Dendritic cell treated with granulocyte-macrophage colony-stimulating factor and Interleukin-4, amounts not matched to agents 40 ng/mL and 50 ng/mL, for 4 days (primary cell): ENCODE data around the gene ZNF830.

Experiments used
- H3K27ac Mint-ChIP-seq: one replicate; pipeline ENCODE4 v1.8.0; 2022; ENCODE audit warnings: mild to moderate bottlenecking, mixed read lengths
- H3K27me3 Mint-ChIP-seq: one replicate; pipeline ENCODE4 v1.8.0; 2022; ENCODE audit warnings: mild to moderate bottlenecking, mixed read lengths
- H3K36me3 Mint-ChIP-seq: one replicate; pipeline ENCODE4 v1.8.0; 2022; ENCODE audit warnings: low read depth, mixed read lengths
- H3K4me1 Mint-ChIP-seq: one replicate; pipeline ENCODE4 v1.8.0; 2022; ENCODE audit warnings: low read depth, mixed read lengths
- H3K4me3 Mint-ChIP-seq: one replicate; pipeline ENCODE4 v1.8.0; 2022; ENCODE audit warnings: mild to moderate bottlenecking, moderate library complexity, mixed read lengths
- H3K9me3 Mint-ChIP-seq: one replicate; pipeline ENCODE4 v1.8.0; 2022; ENCODE audit warnings: mixed read lengths
- intact Hi-C: fragments of 100-400 bp; cut with micrococcal nuclease; formaldehyde crosslinking; loops from one replicate; pipeline ENCODE4 v1.15.0; 2022

Gene ZNF830

GRCh38 chr17:34980353-34980680 lies 19.0 kb downstream of the ZNF830 start, which contains the start of gene LIG3:
Gene LIG3, plus strand, starts transcription at chr17:34980512. Its CDS starts 2,494 bp downstream, at chr17:34983006.
- H3K27ac Mint-ChIP-seq, result peak within 1 kb of the TSS; percentile 97
- no peaks in the 10 kb centered on the region for H3K9me3 Mint-ChIP-seq
- intact Hi-C loops, result loop anchor here (1.0 to 10.0 kb wide), 2 partner anchors 19 to 556 kb away; partner anchors contain the start of genes CCT6B and ZNF830
- H3K36me3 Mint-ChIP-seq, result peaks cover 27% of the 10 kb centered on the region
- peaks cover 32% of the 10 kb centered on the region for H3K4me1 Mint-ChIP-seq
- peak within 1 kb of the TSS; percentile 93 for H3K4me3 Mint-ChIP-seq
- H3K27me3 Mint-ChIP-seq, result no peaks in the 10 kb centered on the region

DNA sequence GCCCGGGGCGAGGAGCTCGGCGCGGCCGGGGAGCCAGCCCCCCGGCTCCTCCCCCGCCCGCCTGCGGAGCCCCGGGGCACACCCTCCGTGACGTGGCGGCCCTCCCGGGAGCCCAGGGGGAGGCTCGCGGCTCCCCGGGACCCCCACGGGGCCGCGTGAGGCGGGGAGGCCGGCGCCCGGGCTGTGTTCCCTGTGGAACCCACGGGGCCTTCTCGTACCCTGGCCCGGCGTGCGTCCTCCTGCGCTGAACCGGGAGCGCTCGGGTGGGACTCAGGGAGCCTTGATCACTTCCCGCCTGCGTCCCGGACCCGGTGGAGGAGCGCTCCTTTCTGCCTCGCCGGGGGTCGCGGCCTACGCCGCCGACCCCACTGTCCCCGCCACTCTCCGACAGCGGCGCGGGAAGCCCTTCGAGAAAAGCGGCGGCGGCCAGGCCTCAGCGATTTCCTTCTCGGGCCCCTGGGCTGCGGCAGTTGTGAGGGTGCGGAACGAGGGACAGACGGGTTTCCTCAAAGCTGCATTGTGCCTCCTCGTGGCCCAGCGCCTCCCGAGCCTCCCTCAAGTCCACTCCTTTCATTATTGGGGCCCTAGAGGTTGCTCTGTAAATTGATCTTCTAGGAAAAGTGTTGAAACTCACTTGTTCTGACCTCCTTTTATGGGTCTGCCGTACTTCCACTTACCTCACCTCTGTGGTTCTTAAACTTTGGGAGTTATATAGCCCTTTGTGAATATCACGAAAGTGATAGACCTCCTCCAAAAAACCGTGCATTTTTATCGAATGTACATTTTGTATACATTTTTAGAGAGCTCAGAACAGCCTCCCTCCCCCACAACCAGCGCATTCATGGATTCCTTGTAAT lies 19.6 kb downstream of the ZNF830 start:
- no peaks in the 10 kb centered on the region for H3K9me3 Mint-ChIP-seq
- H3K27me3 Mint-ChIP-seq, result no peaks in the 10 kb centered on the region
- intact Hi-C loops, result loop anchor here (1.0 to 10.0 kb wide), 2 partner anchors 20 to 556 kb away; partner anchors contain the start of genes CCT6B and ZNF830
- peaks cover 35% of the 10 kb centered on the region for H3K4me1 Mint-ChIP-seq
- H3K36me3 Mint-ChIP-seq, result peaks cover 29% of the 10 kb centered on the region
- peak overlapping the region; percentile 97 for H3K27ac Mint-ChIP-seq
- peak overlapping the region; percentile 93 for H3K4me3 Mint-ChIP-seq

DNA sequence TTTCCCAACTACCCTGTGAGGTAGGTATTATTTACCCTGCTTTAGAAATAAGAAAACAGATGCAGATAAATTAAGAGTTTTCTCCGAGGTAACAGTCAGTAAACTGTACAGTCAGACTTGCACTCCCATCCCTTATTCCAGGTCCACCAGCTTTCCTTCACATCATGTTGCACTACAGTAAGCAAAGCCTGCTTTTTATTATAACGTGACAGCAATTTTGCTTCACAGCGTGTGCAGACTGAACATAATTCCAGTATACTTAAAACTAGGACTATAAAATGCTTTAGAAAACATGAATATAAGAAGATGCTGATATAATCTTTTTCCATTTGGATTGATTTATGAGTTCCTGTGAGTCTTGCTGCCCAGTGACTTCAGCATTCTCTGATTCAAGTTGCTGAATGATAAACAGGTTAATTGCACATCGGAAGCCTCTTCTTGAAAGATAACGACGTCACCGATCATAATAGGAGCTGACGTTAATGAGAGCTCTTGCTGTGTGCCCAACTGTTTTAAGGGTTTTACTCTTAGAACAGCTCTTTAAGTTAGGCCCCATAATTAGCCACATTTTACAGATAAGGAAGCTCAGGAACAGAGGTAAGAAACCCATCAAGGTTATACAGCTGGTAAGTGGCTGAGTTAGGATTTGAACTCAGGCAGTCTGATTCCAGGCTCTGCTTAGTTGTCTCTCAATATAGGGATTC lies 20.4 kb downstream of the ZNF830 start:
- Mint-ChIP-seq H3K9me3 (no peaks in the 10 kb centered on the region), H3K4me3 (peak overlapping the region; percentile 93), H3K36me3 (peaks cover 36% of the 10 kb centered on the region), H3K4me1 (peaks cover 35% of the 10 kb centered on the region), H3K27ac (peak overlapping the region; percentile 97), H3K27me3 (no peaks in the 10 kb centered on the region)
- intact Hi-C loops, result loop anchor here (10.0 kb wide), 1 partner anchor 557 kb away; no protein-coding TSS in a partner anchor

GRCh38 chr17:34987232-34987631 lies 25.9 kb downstream of the ZNF830 start:
- Mint-ChIP-seq H3K9me3 (no peaks in the 10 kb centered on the region), H3K4me1 (peaks cover 47% of the 10 kb centered on the region), H3K27me3 (no peaks in the 10 kb centered on the region), H3K36me3 (peaks cover 76% of the 10 kb centered on the region), H3K4me3 (no peak overlapping the region), H3K27ac (no peak overlapping the region)
- intact Hi-C loops, result loop anchor here (10.0 kb wide), 1 partner anchor 562 kb away; no protein-coding TSS in a partner anchor

DNA sequence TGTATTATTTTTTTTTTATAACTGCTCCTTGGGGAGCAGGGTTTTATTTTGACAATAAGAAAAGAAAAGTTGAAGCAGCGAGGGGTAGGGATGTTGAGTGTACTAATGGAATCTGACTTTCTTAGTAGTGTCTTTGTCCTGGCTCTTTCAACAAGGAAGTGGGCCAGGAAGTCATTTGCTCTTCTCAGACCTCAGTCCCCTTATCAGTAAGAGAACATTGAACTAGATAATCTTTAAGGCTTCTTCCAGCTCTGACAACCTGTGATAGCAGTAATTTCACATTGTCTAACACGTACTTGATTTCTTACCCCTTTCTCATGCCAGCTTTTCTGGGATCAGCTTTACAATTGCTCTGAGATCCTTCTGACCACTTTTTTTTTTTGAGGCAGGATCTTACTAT lies 27.3 kb downstream of the ZNF830 start:
- no peak overlapping the region for H3K4me3 Mint-ChIP-seq
- H3K4me1 Mint-ChIP-seq, result peaks cover 48% of the 10 kb centered on the region
- H3K9me3 Mint-ChIP-seq, result no peaks in the 10 kb centered on the region
- H3K27me3 Mint-ChIP-seq, result no peaks in the 10 kb centered on the region
- intact Hi-C loops, result loop anchor here (10.0 kb wide), 1 partner anchor 564 kb away; no protein-coding TSS in a partner anchor
- H3K27ac Mint-ChIP-seq, result peak overlapping the region; percentile 15
- H3K36me3 Mint-ChIP-seq, result peaks cover 77% of the 10 kb centered on the region

DNA sequence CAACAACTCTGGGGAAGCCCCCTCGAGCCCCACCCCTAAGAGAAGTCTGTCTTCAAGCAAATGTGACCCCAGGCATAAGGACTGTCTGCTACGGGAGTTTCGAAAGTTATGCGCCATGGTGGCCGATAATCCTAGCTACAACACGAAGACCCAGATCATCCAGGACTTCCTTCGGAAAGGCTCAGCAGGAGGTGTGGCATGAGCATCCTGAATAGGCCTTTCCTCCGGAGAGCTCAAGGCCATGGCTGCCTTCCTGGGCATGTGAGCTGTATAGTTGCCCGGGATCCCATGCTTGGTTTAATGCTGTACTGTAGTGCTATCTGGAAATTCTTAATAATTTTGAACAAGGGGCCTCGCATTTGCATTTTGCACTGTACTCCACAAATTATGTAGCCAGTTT lies 28.1 kb downstream of the ZNF830 start:
- H3K9me3 Mint-ChIP-seq, result no peaks in the 10 kb centered on the region
- H3K4me3 Mint-ChIP-seq, result no peak overlapping the region
- peak overlapping the region; percentile 15 for H3K27ac Mint-ChIP-seq
- peaks cover 77% of the 10 kb centered on the region for H3K36me3 Mint-ChIP-seq
- H3K4me1 Mint-ChIP-seq, result peaks cover 48% of the 10 kb centered on the region
- intact Hi-C loops, result loop anchor here (10.0 kb wide), 1 partner anchor 565 kb away; no protein-coding TSS in a partner anchor
- no peaks in the 10 kb centered on the region for H3K27me3 Mint-ChIP-seq

DNA sequence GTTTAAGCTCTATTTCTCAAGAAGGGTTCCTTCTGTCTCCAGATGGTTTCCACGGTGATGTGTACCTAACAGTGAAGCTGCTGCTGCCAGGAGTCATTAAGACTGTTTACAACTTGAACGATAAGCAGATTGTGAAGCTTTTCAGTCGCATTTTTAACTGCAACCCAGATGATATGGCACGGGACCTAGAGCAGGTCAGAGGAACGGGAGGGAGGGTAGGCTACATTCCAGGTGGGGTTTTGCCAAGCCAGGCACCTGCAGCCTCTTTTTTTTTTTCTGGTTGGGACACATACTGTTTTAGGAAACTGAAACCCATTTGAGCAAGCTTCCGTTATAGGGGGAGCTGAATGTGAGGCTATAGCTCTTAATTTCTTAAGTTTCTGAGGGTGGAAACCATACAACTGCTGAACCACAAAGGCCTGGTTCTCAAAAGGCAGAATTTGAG lies 29.6 kb downstream of the ZNF830 start:
- Mint-ChIP-seq H3K4me3 (no peak overlapping the region), H3K36me3 (peaks cover 86% of the 10 kb centered on the region)

GRCh38 chr17:34991606-34992005 lies 30.3 kb downstream of the ZNF830 start:
- Mint-ChIP-seq H3K36me3 (peaks cover 85% of the 10 kb centered on the region), H3K4me1 (peaks cover 52% of the 10 kb centered on the region), H3K4me3 (no peak overlapping the region), H3K9me3 (no peaks in the 10 kb centered on the region), H3K27ac (no peak overlapping the region), H3K27me3 (no peaks in the 10 kb centered on the region)
- intact Hi-C loops, result no loop called here

More for the DNA sequence above, 29.6 kb downstream of the ZNF830 start:
- Mint-ChIP-seq H3K27me3 (no peaks in the 10 kb centered on the region), H3K27ac (no peak overlapping the region), H3K4me1 (peaks cover 45% of the 10 kb centered on the region), H3K9me3 (no peaks in the 10 kb centered on the region)
- intact Hi-C loops, result no loop called here

DNA sequence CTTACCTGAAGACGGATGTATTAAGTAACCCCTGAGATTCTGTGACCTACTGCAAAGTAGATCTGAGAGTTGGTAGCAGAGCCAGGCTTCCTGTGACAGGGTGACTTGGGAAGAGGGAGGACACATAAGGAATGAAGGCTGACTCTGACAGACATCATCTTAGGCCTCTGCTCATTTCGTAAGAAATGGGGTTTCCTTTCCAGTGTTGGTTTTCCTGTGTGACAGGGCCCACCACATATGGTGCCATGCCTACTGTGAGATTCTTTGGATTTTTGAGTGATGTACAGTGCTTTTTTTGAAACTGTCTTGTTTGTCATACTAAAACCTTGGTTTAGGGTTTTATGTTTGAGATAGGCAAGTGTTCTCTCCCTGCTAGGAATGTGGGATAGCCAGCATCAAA lies 31.7 kb downstream of the ZNF830 start:
- H3K4me3 Mint-ChIP-seq, result no peak overlapping the region
- peaks cover 59% of the 10 kb centered on the region for H3K4me1 Mint-ChIP-seq
- peak overlapping the region; percentile 45 for H3K27ac Mint-ChIP-seq
- intact Hi-C loops, result no loop called here
- no peaks in the 10 kb centered on the region for H3K9me3 Mint-ChIP-seq
- peaks cover 78% of the 10 kb centered on the region for H3K36me3 Mint-ChIP-seq
- no peaks in the 10 kb centered on the region for H3K27me3 Mint-ChIP-seq

DNA sequence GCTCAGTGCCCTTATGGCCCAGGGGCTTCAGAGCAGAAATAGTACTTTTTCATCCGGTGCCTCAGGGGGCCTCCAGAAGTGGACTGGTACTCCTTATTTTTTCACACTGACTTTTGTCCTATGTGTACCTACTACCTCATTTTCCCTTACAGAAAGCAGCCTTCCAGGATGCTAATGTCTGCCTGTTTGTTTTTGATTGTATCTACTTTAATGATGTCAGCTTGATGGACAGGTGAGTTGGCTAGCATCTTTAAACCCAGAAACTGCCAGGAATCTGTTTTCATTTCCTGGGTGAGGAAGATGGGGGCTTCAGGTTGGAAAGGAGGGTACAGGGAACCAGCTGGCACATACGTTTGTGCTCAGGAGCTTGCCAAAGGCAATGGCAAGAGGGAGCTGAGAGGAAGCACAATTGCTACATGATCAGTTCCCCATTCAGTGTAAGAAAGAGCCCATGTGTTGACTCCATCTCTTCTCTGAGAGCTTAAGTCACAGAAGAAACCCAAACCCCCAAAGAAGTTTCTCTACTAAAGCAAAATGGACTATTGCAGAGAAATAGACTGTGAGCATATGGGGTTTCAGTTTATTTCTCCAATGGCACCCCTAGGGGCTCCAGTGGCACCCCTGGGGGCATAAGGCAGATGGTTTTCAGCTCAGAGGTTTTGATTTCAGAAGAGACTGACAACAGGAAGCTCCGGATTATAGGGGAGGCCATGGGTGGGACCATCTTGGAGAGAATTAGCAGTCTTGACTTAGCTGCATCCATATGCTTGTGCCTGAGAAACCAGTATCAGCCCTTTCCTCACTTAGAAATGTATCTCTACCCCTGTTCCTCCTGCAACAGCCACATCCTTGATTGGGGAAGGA lies 35.3 kb downstream of the ZNF830 start:
- Mint-ChIP-seq H3K27ac (peak overlapping the region; percentile 38), H3K4me3 (no peak overlapping the region), H3K4me1 (peaks cover 42% of the 10 kb centered on the region), H3K27me3 (no peaks in the 10 kb centered on the region), H3K36me3 (peaks cover 77% of the 10 kb centered on the region), H3K9me3 (no peaks in the 10 kb centered on the region)
- intact Hi-C loops, result no loop called here

- peak overlapping the region; percentile 38 for H3K27ac Mint-ChIP-seq
- H3K36me3 Mint-ChIP-seq, result peaks cover 76% of the 10 kb centered on the region
- H3K27me3 Mint-ChIP-seq, result no peaks in the 10 kb centered on the region
- H3K9me3 Mint-ChIP-seq, result no peaks in the 10 kb centered on the region
- intact Hi-C loops, result no loop called here
- H3K4me1 Mint-ChIP-seq, result peaks cover 34% of the 10 kb centered on the region
- no peak overlapping the region for H3K4me3 Mint-ChIP-seq
Measured at GRCh38 chr17:34997355-34997862, 36.1 kb downstream of the ZNF830 start.

- H3K4me3 Mint-ChIP-seq, result no peak overlapping the region
- no peaks in the 10 kb centered on the region for H3K27me3 Mint-ChIP-seq
- intact Hi-C loops, result loop anchor here (1.0 kb wide), 1 partner anchor 122 kb away; no protein-coding TSS in a partner anchor
- H3K36me3 Mint-ChIP-seq, result peaks cover 76% of the 10 kb centered on the region
- peak overlapping the region; percentile 35 for H3K27ac Mint-ChIP-seq
- peaks cover 27% of the 10 kb centered on the region for H3K4me1 Mint-ChIP-seq
- H3K9me3 Mint-ChIP-seq, result no peaks in the 10 kb centered on the region
Measured at GRCh38 chr17:34998205-34998604, 36.9 kb downstream of the ZNF830 start.

GRCh38 chr17:34999456-34999855 lies 38.1 kb downstream of the ZNF830 start:
- Mint-ChIP-seq H3K4me1 (peaks cover 27% of the 10 kb centered on the region), H3K9me3 (no peaks in the 10 kb centered on the region), H3K36me3 (peaks cover 80% of the 10 kb centered on the region), H3K27ac (no peak overlapping the region), H3K4me3 (no peak overlapping the region), H3K27me3 (no peaks in the 10 kb centered on the region)
- intact Hi-C loops, result no loop called here
